Epidermal melanocyte (primary cell): ENCODE results near the gene PRTFDC1.

Experiments
- DNase-seq: peaks from one replicate; pipeline ENCODE4 v3.0.0; 2011; ENCODE audit warnings: low spot score; ENCODE audit not compliant: insufficient read length

The PRTFDC1 gene

GRCh38 chr10:24908793-24909423, 43.5 kb downstream of the PRTFDC1 start:
- DNase-seq, result no peak

DNA sequence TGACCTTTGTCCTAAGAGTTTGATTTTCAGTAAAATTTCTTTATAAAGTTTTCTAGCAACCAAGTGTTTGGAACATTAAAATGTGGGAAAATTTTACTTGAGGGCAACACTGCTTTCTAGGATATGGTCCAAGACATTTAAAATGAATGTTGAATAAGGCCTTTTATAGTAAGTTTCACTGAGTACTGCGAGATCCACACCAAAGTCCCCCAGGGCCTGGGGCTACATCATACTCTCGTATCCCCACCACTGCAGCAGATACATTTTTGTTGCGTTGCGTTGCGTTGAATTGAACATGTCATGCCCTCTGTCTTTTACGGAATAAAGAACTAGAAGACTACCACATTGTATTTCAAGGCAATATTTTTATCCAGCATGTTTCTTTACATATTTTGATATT, 44.5 kb downstream of the PRTFDC1 start:
- DNase-seq, result peak; percentile 74

- no peak for DNase-seq
Measured at GRCh38 chr10:24906372-24906771, 46.0 kb downstream of the PRTFDC1 start.

DNA sequence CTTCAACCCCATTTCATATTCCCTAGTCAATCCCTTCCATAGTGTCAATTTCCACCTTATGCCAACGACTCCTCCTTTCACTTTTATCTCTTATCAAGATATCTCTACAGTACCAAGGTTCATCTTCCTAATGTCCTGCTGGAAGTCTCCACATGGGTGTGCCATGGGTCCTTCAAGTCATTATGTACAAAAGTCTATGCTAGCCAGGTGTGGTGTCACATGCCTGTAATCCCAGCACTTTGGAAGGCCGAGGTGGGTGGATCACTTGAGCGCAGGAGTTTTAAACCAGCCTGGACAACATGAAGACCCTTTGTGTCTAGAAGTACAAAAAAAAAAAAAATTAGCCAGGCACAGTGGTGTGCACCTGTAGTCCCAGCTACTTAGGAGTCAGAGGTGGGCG, 47.6 kb downstream of the PRTFDC1 start:
- no peak for DNase-seq

DNA sequence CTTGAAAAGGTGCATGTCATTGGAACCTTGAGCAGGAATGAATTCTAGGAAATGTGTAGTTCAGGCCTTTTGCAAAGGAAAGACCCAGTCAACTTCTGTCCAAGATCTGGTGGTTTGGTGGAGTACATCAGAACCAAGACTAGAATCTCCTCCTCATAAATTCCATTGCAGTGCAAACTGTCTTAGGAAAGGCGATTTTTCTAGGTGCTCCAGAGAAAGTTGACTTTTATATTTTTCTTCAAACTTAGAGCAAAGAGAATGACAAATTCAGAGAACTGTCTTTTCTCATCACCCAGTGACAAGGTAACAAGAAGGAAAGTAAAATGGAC, 50.0 kb downstream of the PRTFDC1 start:
- DNase-seq, result no peak

GRCh38 chr10:24901686-24902399, 50.6 kb downstream of the PRTFDC1 start:
- no peak for DNase-seq

- DNase-seq, result no peak
Measured at GRCh38 chr10:24900888-24901685, 51.3 kb downstream of the PRTFDC1 start.

DNA sequence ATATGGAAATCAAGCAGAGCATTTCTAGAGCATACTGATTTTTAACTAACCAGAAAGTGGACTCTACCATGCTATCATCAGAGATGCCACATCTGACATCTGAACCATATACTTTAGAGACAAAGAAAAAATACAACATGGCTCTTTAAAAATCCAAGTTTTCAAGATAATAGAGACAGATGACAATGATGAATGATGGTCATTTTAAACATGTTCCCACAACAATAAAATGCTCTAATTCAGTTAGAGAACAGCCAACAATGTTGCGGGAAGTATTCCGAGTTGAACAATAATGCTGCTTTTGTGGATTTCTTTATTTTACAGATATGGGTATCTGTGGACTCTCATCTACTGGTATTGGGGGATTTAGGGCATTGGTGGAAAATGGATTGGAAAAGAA, 52.8 kb downstream of the PRTFDC1 start:
- no peak for DNase-seq

DNA sequence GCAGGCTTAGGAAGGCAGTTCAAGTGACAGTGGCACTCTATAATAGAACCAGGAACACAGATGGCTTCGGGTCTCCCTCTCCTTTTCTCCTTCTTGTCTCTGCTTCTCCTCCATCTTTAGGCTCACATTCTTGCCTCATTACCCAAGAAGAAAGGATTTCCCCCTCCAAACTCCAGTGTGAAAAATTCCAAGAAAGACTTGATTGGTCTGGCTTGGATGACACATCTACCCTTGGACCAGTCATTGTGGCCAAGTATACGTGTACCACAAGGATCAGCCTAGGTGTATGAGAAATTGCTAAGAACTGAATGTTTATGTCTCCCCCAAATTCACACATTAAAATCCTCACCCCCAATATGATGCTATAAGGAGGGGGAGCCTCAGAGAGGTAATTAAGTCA, 53.9 kb downstream of the PRTFDC1 start:
- DNase-seq, result no peak

DNA sequence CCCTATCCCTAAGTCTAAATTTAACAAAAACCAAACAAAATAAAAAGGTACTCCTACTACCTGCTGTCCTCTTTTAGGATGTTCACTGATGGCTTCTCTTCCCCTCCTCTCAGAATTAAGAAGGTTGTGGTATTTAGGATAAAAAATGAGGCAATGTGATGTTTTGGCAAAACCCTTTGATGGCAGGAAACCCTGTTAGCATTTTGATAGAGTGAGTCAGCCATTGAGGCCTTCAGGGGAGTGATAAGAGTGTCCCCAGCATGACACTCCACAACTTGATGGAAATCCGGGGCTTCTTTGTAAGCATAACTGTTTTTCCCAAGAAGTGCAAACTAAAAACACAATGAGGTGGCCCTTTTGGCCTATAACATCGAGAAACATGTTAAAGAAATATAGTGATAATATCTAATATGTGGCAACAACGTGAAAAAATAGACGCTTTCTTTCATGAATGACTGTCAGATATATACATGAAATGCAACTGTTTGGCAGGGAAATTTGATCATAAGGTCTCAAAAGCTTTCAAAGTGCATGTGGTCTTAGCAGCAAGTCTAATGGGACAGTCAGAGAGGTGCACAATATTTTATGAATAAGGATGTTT, 55.0 kb downstream of the PRTFDC1 start:
- no peak for DNase-seq

- DNase-seq, result no peak
Measured at GRCh38 chr10:24894728-24895127, 57.7 kb downstream of the PRTFDC1 start.

GRCh38 chr10:24894309-24894708, 58.1 kb downstream of the PRTFDC1 start:
- DNase-seq, result no peak

GRCh38 chr10:24893127-24893526, 59.3 kb downstream of the PRTFDC1 start:
- DNase-seq, result no peak

GRCh38 chr10:24891823-24892222, 60.6 kb downstream of the PRTFDC1 start:
- no peak for DNase-seq

DNA sequence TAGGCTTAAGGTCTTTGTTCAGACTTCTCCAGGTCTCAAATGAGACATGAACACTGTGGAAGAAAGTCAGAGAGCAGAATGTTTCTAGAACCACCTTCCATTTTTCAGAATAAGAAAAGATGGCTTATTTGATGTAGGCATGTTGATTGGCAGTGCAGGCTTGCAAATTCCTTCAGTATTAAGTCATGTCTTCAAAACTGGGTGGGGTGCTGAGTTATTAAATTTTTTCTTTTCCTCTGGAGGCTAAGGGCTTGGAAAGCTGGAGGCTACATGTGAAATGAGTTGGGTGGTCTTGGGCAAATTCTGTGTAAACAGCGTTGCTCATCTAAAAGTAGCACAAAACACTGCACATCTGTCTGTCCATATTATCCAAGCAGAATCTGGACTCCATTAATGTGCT, 62.8 kb downstream of the PRTFDC1 start:
- DNase-seq, result no peak

GRCh38 chr10:24887855-24888231, 64.6 kb downstream of the PRTFDC1 start:
- no peak for DNase-seq

GRCh38 chr10:24886290-24886680, 66.1 kb downstream of the PRTFDC1 start:
- no peak for DNase-seq

DNA sequence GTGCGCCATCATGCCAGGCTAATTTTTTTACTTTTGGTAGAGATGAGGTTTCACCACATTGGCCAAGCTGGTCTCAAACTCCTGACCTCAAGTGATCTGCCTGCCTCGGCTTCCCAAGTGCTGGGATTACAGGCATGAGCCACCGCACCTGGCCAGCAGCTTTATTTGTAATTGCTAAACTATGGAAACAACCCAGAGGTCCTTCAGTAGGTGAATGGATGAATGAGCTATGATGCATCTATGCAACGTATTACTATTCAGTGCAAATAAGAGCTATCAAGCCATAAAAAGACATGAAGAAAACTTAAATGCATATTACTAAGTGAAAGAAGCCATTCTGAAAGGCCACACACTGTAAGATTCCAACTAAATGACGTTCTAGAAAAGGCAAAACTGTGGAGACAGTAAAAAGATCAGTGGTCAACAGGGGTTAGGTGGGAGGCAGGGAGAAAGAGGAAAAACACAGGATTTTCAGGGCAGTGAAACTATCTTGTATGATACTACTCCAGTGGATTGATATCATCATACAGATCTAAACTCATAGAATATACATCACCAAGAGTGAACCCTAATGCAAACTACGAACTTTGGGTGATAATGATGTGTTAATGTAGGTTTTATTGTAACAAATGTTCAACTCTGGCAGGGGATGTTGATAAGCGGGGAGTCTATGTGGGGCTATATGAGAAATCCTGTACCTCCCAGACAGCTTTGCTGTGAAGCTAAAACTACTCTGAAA, 66.7 kb downstream of the PRTFDC1 start:
- no peak for DNase-seq

- no peak for DNase-seq
Measured at GRCh38 chr10:24884793-24885192, 67.6 kb downstream of the PRTFDC1 start.

- no peak for DNase-seq
Measured at GRCh38 chr10:24884316-24884715, 68.1 kb downstream of the PRTFDC1 start.

GRCh38 chr10:24883176-24883575, 69.2 kb downstream of the PRTFDC1 start:
- DNase-seq, result no peak
